ENCODE results near the gene MAF.

The MAF gene

GRCh38 chr16:79589601-79590102, 10.9 kb downstream of the MAF start:
- Histone ChIP-seq H3K36me3 (ENCODE audit: control insufficient read depth, insufficient read depth, low read length) (no peaks in the 10 kb centered on the region), H3K4me1 (ENCODE audit: control insufficient read depth, insufficient read depth, low read length) (peaks cover 37% of the 10 kb centered on the region), H3K27me3 (ENCODE audit: control insufficient read depth, insufficient read depth, low read length) (peaks cover 25% of the 10 kb centered on the region)

GRCh38 chr16:79587897-79588296, 12.6 kb downstream of the MAF start:
- no peak overlapping the region for H3K4me3 ChIP-seq (ENCODE audit: low read depth, low read length)
- H3K27me3 ChIP-seq (ENCODE audit: control insufficient read depth, insufficient read depth, low read length) = peaks cover 25% of the 10 kb centered on the region
- no peak overlapping the region for H3K27ac ChIP-seq (ENCODE audit: low read depth, low read length)
- H3K36me3 ChIP-seq (ENCODE audit: control insufficient read depth, insufficient read depth, low read length) = no peaks in the 10 kb centered on the region
- H3K4me1 ChIP-seq (ENCODE audit: control insufficient read depth, insufficient read depth, low read length) = peaks cover 28% of the 10 kb centered on the region
- H3K9me3 ChIP-seq (ENCODE audit: control insufficient read depth, insufficient read depth, low read depth, low read length) = no peaks in the 10 kb centered on the region
- no peak overlapping the region for H3K9ac ChIP-seq (ENCODE audit: low read length)

More at GRCh38 chr16:79589601-79590102, 10.9 kb downstream of the MAF start:
- Histone ChIP-seq H3K27ac (ENCODE audit: low read depth, low read length) (no peak overlapping the region), H3K4me3 (ENCODE audit: low read depth, low read length) (peak overlapping the region; percentile 50), H3K9ac (ENCODE audit: low read length) (no peak overlapping the region), H3K9me3 (ENCODE audit: control insufficient read depth, insufficient read depth, low read depth, low read length) (no peaks in the 10 kb centered on the region)

DNA sequence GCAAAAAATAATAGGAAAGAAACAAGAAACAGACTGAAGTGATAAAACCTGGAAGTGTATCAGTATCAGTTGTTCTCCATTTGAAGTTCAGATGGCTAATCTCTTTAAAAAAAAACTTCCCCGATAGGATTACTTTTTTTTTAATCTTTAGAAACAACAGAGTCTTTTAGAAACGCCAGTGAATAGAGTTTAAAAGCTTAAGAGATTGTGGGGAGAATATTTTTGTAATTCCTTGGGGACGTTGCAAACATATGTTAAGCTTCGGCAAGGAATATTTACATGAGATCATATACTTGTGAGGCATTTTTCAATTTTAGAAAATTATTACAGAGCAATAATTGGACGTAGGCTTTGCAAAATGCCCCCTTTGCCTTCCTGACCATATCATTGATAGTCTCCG, 13.2 kb downstream of the MAF start:
- no peaks in the 10 kb centered on the region for H3K9me3 ChIP-seq (ENCODE audit: control insufficient read depth, insufficient read depth, low read depth, low read length)
- H3K4me3 ChIP-seq (ENCODE audit: low read depth, low read length) = no peak overlapping the region
- no peak overlapping the region for H3K9ac ChIP-seq (ENCODE audit: low read length)
- H3K4me1 ChIP-seq (ENCODE audit: control insufficient read depth, insufficient read depth, low read length) = peaks cover 22% of the 10 kb centered on the region
- no peaks in the 10 kb centered on the region for H3K36me3 ChIP-seq (ENCODE audit: control insufficient read depth, insufficient read depth, low read length)
- H3K27ac ChIP-seq (ENCODE audit: low read depth, low read length) = no peak overlapping the region
- H3K27me3 ChIP-seq (ENCODE audit: control insufficient read depth, insufficient read depth, low read length) = peaks cover 25% of the 10 kb centered on the region

DNA sequence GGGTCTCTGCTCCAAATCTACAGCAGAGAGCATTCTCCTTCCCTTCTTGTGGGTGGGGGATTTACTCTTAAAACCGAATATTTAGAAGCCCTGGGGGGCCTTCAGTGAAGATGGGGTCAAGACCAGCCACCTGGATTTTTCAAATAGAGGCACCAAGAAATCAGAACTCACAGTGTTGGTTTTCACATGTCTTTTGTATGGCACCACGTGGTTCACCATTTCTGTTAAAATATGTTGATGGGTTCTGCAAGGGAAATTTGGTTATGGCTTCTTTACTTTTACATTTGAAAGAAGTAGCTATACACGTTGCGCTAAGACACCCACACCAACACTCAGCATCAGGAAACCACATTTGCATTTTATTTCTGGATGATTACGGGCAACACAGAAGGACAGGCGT, 17.7 kb downstream of the MAF start:
- Histone ChIP-seq H3K27ac (ENCODE audit: low read depth, low read length) (no peak overlapping the region), H3K4me3 (ENCODE audit: low read depth, low read length) (no peak overlapping the region), H3K9me3 (ENCODE audit: control insufficient read depth, insufficient read depth, low read depth, low read length) (no peaks in the 10 kb centered on the region), H3K27me3 (ENCODE audit: control insufficient read depth, insufficient read depth, low read length) (no peaks in the 10 kb centered on the region), H3K9ac (ENCODE audit: low read length) (no peak overlapping the region), H3K36me3 (ENCODE audit: control insufficient read depth, insufficient read depth, low read length) (no peaks in the 10 kb centered on the region), H3K4me1 (ENCODE audit: control insufficient read depth, insufficient read depth, low read length) (peaks cover 24% of the 10 kb centered on the region)

- Histone ChIP-seq H3K9ac (ENCODE audit: low read length) (no peak overlapping the region), H3K4me1 (ENCODE audit: control insufficient read depth, insufficient read depth, low read length) (peaks cover 24% of the 10 kb centered on the region), H3K27ac (ENCODE audit: low read depth, low read length) (no peak overlapping the region), H3K9me3 (ENCODE audit: control insufficient read depth, insufficient read depth, low read depth, low read length) (no peaks in the 10 kb centered on the region), H3K4me3 (ENCODE audit: low read depth, low read length) (no peak overlapping the region), H3K36me3 (ENCODE audit: control insufficient read depth, insufficient read depth, low read length) (no peaks in the 10 kb centered on the region), H3K27me3 (ENCODE audit: control insufficient read depth, insufficient read depth, low read length) (no peaks in the 10 kb centered on the region)
Measured at GRCh38 chr16:79580453-79581191, 19.9 kb downstream of the MAF start.

- no peak overlapping the region for H3K4me3 ChIP-seq (ENCODE audit: low read depth, low read length)
- H3K27me3 ChIP-seq (ENCODE audit: control insufficient read depth, insufficient read depth, low read length) = no peaks in the 10 kb centered on the region
- peaks cover 35% of the 10 kb centered on the region for H3K4me1 ChIP-seq (ENCODE audit: control insufficient read depth, insufficient read depth, low read length)
- H3K9me3 ChIP-seq (ENCODE audit: control insufficient read depth, insufficient read depth, low read depth, low read length) = no peaks in the 10 kb centered on the region
- no peaks in the 10 kb centered on the region for H3K36me3 ChIP-seq (ENCODE audit: control insufficient read depth, insufficient read depth, low read length)
- no peak overlapping the region for H3K9ac ChIP-seq (ENCODE audit: low read length)
- no peak overlapping the region for H3K27ac ChIP-seq (ENCODE audit: low read depth, low read length)
Measured at GRCh38 chr16:79576602-79577001, 23.9 kb downstream of the MAF start.

DNA sequence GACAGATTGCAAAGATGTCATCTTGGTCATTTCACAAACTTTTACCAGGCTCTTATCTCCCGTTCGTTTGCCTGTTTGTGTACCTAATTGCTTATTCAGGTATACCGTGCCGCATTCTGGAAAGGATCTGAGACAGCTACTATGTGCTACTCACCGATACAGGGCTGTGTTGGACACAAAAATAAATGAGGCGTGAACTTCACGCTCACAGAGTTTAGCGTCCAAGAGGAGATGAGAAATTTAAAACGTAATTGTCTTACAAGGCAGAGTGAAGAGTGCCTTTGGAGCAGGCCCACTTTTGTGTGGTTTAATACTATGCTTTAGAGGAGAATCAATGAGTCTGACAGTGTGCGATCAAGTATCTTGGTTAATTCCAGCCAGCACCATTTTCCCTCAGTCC, 26.7 kb downstream of the MAF start:
- no peaks in the 10 kb centered on the region for H3K36me3 ChIP-seq (ENCODE audit: control insufficient read depth, insufficient read depth, low read length)
- peaks cover 16% of the 10 kb centered on the region for H3K4me1 ChIP-seq (ENCODE audit: control insufficient read depth, insufficient read depth, low read length)
- no peak overlapping the region for H3K27ac ChIP-seq (ENCODE audit: low read depth, low read length)
- no peak overlapping the region for H3K4me3 ChIP-seq (ENCODE audit: low read depth, low read length)
- no peaks in the 10 kb centered on the region for H3K27me3 ChIP-seq (ENCODE audit: control insufficient read depth, insufficient read depth, low read length)
- H3K9me3 ChIP-seq (ENCODE audit: control insufficient read depth, insufficient read depth, low read depth, low read length) = no peaks in the 10 kb centered on the region
- no peak overlapping the region for H3K9ac ChIP-seq (ENCODE audit: low read length)

GRCh38 chr16:79573071-79573470, 27.5 kb downstream of the MAF start:
- no peaks in the 10 kb centered on the region for H3K36me3 ChIP-seq (ENCODE audit: control insufficient read depth, insufficient read depth, low read length)
- H3K27me3 ChIP-seq (ENCODE audit: control insufficient read depth, insufficient read depth, low read length) = no peaks in the 10 kb centered on the region
- H3K4me3 ChIP-seq (ENCODE audit: low read depth, low read length) = no peak overlapping the region
- no peaks in the 10 kb centered on the region for H3K9me3 ChIP-seq (ENCODE audit: control insufficient read depth, insufficient read depth, low read depth, low read length)
- H3K4me1 ChIP-seq (ENCODE audit: control insufficient read depth, insufficient read depth, low read length) = peaks cover 13% of the 10 kb centered on the region
- no peak overlapping the region for H3K27ac ChIP-seq (ENCODE audit: low read depth, low read length)
- H3K9ac ChIP-seq (ENCODE audit: low read length) = no peak overlapping the region

DNA sequence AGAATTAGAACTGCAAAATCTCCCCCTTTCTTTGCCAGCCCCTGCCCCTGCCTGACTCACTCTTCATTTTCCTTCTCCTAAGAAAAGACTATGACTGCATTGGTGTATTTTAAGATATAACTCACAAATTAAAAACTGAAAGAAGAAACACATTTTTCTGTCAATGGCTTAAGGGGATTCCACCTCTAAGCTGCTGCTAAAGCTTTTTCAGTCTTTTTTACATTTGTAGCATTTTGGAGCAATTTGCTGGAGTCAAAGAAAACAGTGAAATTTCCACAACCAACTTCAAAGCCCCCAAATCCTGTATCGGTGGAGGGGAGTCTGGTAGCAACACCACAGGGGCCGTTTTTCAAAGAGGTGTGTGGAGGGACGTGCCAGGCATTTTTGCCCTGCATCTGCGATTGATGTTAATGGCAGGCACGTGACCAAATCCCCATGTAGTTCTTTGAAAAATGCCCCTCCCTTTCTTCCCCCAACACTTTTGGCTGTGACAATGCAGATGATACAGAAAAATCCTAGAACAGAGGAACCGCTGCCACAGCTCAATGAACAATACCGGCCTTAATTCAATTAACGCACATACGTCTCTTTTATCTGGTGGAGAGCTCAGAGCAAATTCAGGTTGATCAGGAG, 28.5 kb downstream of the MAF start:
- no peaks in the 10 kb centered on the region for H3K9me3 ChIP-seq (ENCODE audit: control insufficient read depth, insufficient read depth, low read depth, low read length)
- peaks cover 13% of the 10 kb centered on the region for H3K4me1 ChIP-seq (ENCODE audit: control insufficient read depth, insufficient read depth, low read length)
- H3K27me3 ChIP-seq (ENCODE audit: control insufficient read depth, insufficient read depth, low read length) = no peaks in the 10 kb centered on the region
- H3K36me3 ChIP-seq (ENCODE audit: control insufficient read depth, insufficient read depth, low read length) = no peaks in the 10 kb centered on the region
- H3K4me3 ChIP-seq (ENCODE audit: low read depth, low read length) = no peak overlapping the region; the same call in 1 of the 2 replicates
- H3K9ac ChIP-seq (ENCODE audit: low read length) = no peak overlapping the region
- H3K27ac ChIP-seq (ENCODE audit: low read depth, low read length) = no peak overlapping the region

GRCh38 chr16:79571065-79571902, 29.3 kb downstream of the MAF start:
- H3K4me3 ChIP-seq (ENCODE audit: low read depth, low read length) = no peak overlapping the region; the same call in 1 of the 2 replicates

More at GRCh38 chr16:79571065-79571902, 29.3 kb downstream of the MAF start:
- H3K27me3 ChIP-seq (ENCODE audit: control insufficient read depth, insufficient read depth, low read length) = no peaks in the 10 kb centered on the region
- H3K36me3 ChIP-seq (ENCODE audit: control insufficient read depth, insufficient read depth, low read length) = no peaks in the 10 kb centered on the region
- H3K4me1 ChIP-seq (ENCODE audit: control insufficient read depth, insufficient read depth, low read length) = peaks cover 13% of the 10 kb centered on the region
- no peak overlapping the region for H3K9ac ChIP-seq (ENCODE audit: low read length)
- H3K9me3 ChIP-seq (ENCODE audit: control insufficient read depth, insufficient read depth, low read depth, low read length) = no peaks in the 10 kb centered on the region
- H3K27ac ChIP-seq (ENCODE audit: low read depth, low read length) = no peak overlapping the region

All from HUES6 (cell line).